H1 (cell line): ENCODE results near the gene VPS26A. TPM values are rescaled to one million over a fixed set of nuclear protein-coding genes. Genes with fewer than 3 reads are reported as not detected.

Source experiments
- CTCF ChIA-PET: fragments of 300-600 bp; sonication (Branson Sonifier 250); formaldehyde crosslinking; loops from one replicate; lab custom pipeline; 2021; ENCODE audit not compliant: partially characterized antibody; lab: Charles Lee
- POLR2A ChIA-PET: fragments of 300-600 bp; sonication (Branson Sonifier 250); formaldehyde crosslinking; loops from one replicate; lab custom pipeline; 2021; ENCODE audit warnings: inconsistent platforms; ENCODE audit not compliant: partially characterized antibody; lab: Charles Lee
- DNase-seq, 2 experiments: peaks; one replicate each; pipeline versions ENCODE4 v3.0.0 to v3.0.0-alpha.2; 2010 to 2022; ENCODE audit warnings: low spot score in 2 of 2, low read depth in 1 of 2, mixed read lengths in 1 of 2
- FAIRE-seq: peaks from 2 replicates; lab custom pipeline; 2011; peaks lifted over from hg19 to GRCh38; lab: Jason Lieb, UNC
- H2AFZ ChIP-seq: 2 replicates; pipeline ENCODE4 v1.8.1; 2012; ENCODE audit warnings: low read length, inconsistent platforms
- H2AK5ac ChIP-seq: 2 replicates; pipeline ENCODE4 v1.6.1; 2013; ENCODE audit warnings: low read depth, low read length
- H2BK120ac ChIP-seq: replicated peaks from 2 replicates; pipeline ENCODE3; 2013; ENCODE audit warnings: low read depth, low read length, inconsistent platforms
- H2BK12ac ChIP-seq: 2 replicates; pipeline ENCODE4 v1.6.1; 2013; ENCODE audit warnings: low read depth, low read length
- H2BK15ac ChIP-seq: 2 replicates; pipeline ENCODE4 v1.6.1; 2013; ENCODE audit warnings: low read length
- H2BK20ac ChIP-seq: 2 replicates; pipeline ENCODE4 v1.6.1; 2013; ENCODE audit warnings: low read length
- H2BK5ac ChIP-seq: 2 replicates; pipeline ENCODE4 v1.6.1; 2013; ENCODE audit warnings: low read depth, low read length
- H3K14ac ChIP-seq: 2 replicates; pipeline ENCODE4 v1.6.1; 2013; ENCODE audit warnings: inconsistent platforms; ENCODE audit not compliant: insufficient read length
- H3K18ac ChIP-seq: 2 replicates; pipeline ENCODE4 v1.6.1; 2013; ENCODE audit warnings: low read length; ENCODE audit errors: extremely low read depth
- H3K23ac ChIP-seq: 2 replicates; pipeline ENCODE4 v1.6.1; 2013; ENCODE audit warnings: inconsistent platforms; ENCODE audit not compliant: insufficient read length
- H3K23me2 ChIP-seq: 2 replicates; pipeline ENCODE4 v1.6.1; 2013; ENCODE audit warnings: low read depth, low read length
- H3K27ac ChIP-seq: 2 replicates; pipeline ENCODE4 v1.6.1; 2011; ENCODE audit warnings: low read depth, low read length, inconsistent platforms
- H3K27me3 ChIP-seq, 4 experiments: replicated peaks in 1 of 4; 1 replicate in 1 of 4; 2 replicates in 3 of 4; pipeline versions ENCODE4 v1.6.1 to v1.8.1; 2011 to 2013; ENCODE audit warnings: low read length in 3 of 4, mild to moderate bottlenecking in 3 of 4, inconsistent platforms in 2 of 4, mixed read lengths in 2 of 4, moderate library complexity in 1 of 4; ENCODE audit not compliant: control insufficient read depth in 3 of 4, insufficient read depth in 3 of 4; ENCODE audit errors: extremely low read depth in 1 of 4
- H3K36me3 ChIP-seq, 4 experiments: 2 replicates each; pipeline versions ENCODE4 v1.6.1 to v1.8.1; 2011 to 2013; ENCODE audit warnings: mild to moderate bottlenecking in 4 of 4, low read length in 3 of 4, moderate library complexity in 2 of 4, control low read depth in 1 of 4, inconsistent platforms in 1 of 4; ENCODE audit not compliant: insufficient read depth in 4 of 4, control insufficient read depth in 2 of 4
- H3K4ac ChIP-seq: replicated peaks from 2 replicates; pipeline ENCODE3; 2013; ENCODE audit warnings: low read length, low read depth, mixed read lengths, inconsistent platforms; ENCODE audit not compliant: insufficient read length
- H3K4me1 ChIP-seq, 4 experiments: replicated peaks in 1 of 4; 1 replicate in 1 of 4; 2 replicates in 3 of 4; pipeline versions ENCODE4 v1.6.1 to v1.8.1; 2011 to 2013; ENCODE audit warnings: low read length in 3 of 4, inconsistent platforms in 2 of 4, mixed read lengths in 1 of 4; ENCODE audit not compliant: insufficient read depth in 4 of 4, control insufficient read depth in 3 of 4
- H3K4me2 ChIP-seq, 2 experiments: 2 replicates each; pipeline versions ENCODE4 v1.6.1 to v1.8.1; 2011 to 2013; ENCODE audit warnings: low read depth in 2 of 2, low read length in 2 of 2, control low read depth in 1 of 2, inconsistent platforms in 1 of 2, mild to moderate bottlenecking in 1 of 2; ENCODE audit not compliant: insufficient read depth in 1 of 2
- H3K4me3 ChIP-seq, 4 experiments: fragments of 200-600, 300-600 bp in 1 of 4; sonication (generic), shearing (Covaris generic), sonication (Bioruptor Twin) in 1 of 4; 2 replicates each; pipeline versions ENCODE4 v1.5.1 to v1.8.1; 2011 to 2016; ENCODE audit warnings: low read length in 4 of 4, low read depth in 3 of 4, control low read depth in 2 of 4, inconsistent platforms in 2 of 4, mild to moderate bottlenecking in 2 of 4, mixed read lengths in 1 of 4, moderate library complexity in 1 of 4; ENCODE audit not compliant: insufficient read depth in 2 of 4; ENCODE audit errors: extremely low read depth in 1 of 4
- H3K56ac ChIP-seq: replicated peaks from 2 replicates; pipeline ENCODE3; 2013; ENCODE audit warnings: low read depth, mild to moderate bottlenecking, mixed read lengths, low read length, inconsistent platforms; ENCODE audit not compliant: insufficient read length
- H3K79me1 ChIP-seq: 2 replicates; pipeline ENCODE4 v1.6.1; 2013; ENCODE audit warnings: low read depth, low read length, control low read depth
- H3K79me2 ChIP-seq, 2 experiments: 2 replicates each; pipeline versions ENCODE4 v1.6.1 to v1.8.1; 2012 to 2013; ENCODE audit warnings: low read length in 2 of 2, mild to moderate bottlenecking in 2 of 2, inconsistent platforms in 1 of 2; ENCODE audit not compliant: insufficient read depth in 2 of 2, control insufficient read depth in 1 of 2
- H3K9ac ChIP-seq, 4 experiments: replicated peaks in 1 of 4; 1 replicate in 1 of 4; 2 replicates in 3 of 4; pipeline versions ENCODE4 v1.6.1 to v1.8.1; 2011 to 2013; ENCODE audit warnings: low read depth in 3 of 4, low read length in 3 of 4, control low read depth in 2 of 4, mild to moderate bottlenecking in 2 of 4, moderate library complexity in 2 of 4, inconsistent platforms in 1 of 4; ENCODE audit errors: extremely low read depth in 1 of 4
- H3K9me3 ChIP-seq, 2 experiments: 2 replicates each; pipeline versions ENCODE4 v1.6.1 to v1.8.1; 2012 to 2013; ENCODE audit warnings: mild to moderate bottlenecking in 2 of 2, moderate library complexity in 2 of 2, control low read depth in 1 of 2, inconsistent platforms in 1 of 2, low read depth in 1 of 2, low read length in 1 of 2, mixed read lengths in 1 of 2; ENCODE audit not compliant: insufficient read depth in 2 of 2
- H4K20me1 ChIP-seq, 2 experiments: replicated peaks in 1 of 2; 2 replicates each; pipeline versions ENCODE3 to v1.8.1; 2011 to 2013; ENCODE audit warnings: inconsistent platforms in 2 of 2, low read length in 2 of 2, mild to moderate bottlenecking in 1 of 2; ENCODE audit not compliant: insufficient read depth in 2 of 2, control insufficient read depth in 1 of 2
- H4K5ac ChIP-seq: 2 replicates; pipeline ENCODE4 v1.6.1; 2013; ENCODE audit warnings: low read length, low read depth, mixed read lengths, inconsistent platforms; ENCODE audit not compliant: insufficient read length
- H4K8ac ChIP-seq: 2 replicates; pipeline ENCODE4 v1.8.0; 2013; ENCODE audit warnings: mild to moderate bottlenecking, moderate library complexity, low read length, inconsistent platforms; ENCODE audit not compliant: insufficient read depth; ENCODE audit errors: extremely low read depth
- H4K91ac ChIP-seq: replicated peaks from 2 replicates; pipeline ENCODE3; 2013; ENCODE audit warnings: low read length, mixed read lengths, inconsistent platforms; ENCODE audit not compliant: insufficient read length
- ASH2L ChIP-seq: fragments of 200-600, 300-600 bp; sonication (generic); IDR thresholded peaks from one replicate; pipeline ENCODE4 v1.7.1; 2017; ENCODE audit warnings: low read length
- CHD2 ChIP-seq: IDR thresholded peaks from 2 replicates; pipeline ENCODE4 v1.6.1; 2012; ENCODE audit warnings: low read length, improper control_type of control experiment
- CTBP2 ChIP-seq: IDR thresholded peaks from 2 replicates; pipeline ENCODE4 v1.7.0; 2011; ENCODE audit warnings: borderline replicate concordance, mild to moderate bottlenecking, moderate library complexity, mixed read lengths, low read length; ENCODE audit not compliant: insufficient read depth, insufficient read length
- EGR1 ChIP-seq: IDR thresholded peaks from 2 replicates; pipeline ENCODE4 v1.6.1; 2011; ENCODE audit warnings: low read depth, low read length, borderline replicate concordance
- GABPA ChIP-seq: IDR thresholded peaks from 2 replicates; pipeline ENCODE4 v1.6.1; 2011; ENCODE audit warnings: mild to moderate bottlenecking, low read length, moderate library complexity, borderline replicate concordance; ENCODE audit not compliant: insufficient read depth
- GTF2F1 ChIP-seq: IDR thresholded peaks from 2 replicates; pipeline ENCODE4 v1.6.1; 2012; ENCODE audit warnings: low read depth, low read length, improper control_type of control experiment, borderline replicate concordance
- HDAC6 ChIP-seq: IDR thresholded peaks from one replicate; pipeline ENCODE4 v1.7.1; 2012; ENCODE audit warnings: low read depth, mild to moderate bottlenecking, inconsistent platforms, low read length, moderate library complexity
- KDM1A ChIP-seq: fragments of 200-600, 300-600 bp; sonication (generic); IDR thresholded peaks from 2 replicates; pipeline ENCODE4 v1.7.1; 2016; ENCODE audit warnings: mild to moderate bottlenecking, low read length, borderline replicate concordance
- KDM4A ChIP-seq: IDR thresholded peaks from one replicate; pipeline ENCODE4 v1.7.1; 2012; ENCODE audit warnings: low read depth, mild to moderate bottlenecking, moderate library complexity, low read length, inconsistent platforms; ENCODE audit not compliant: severe bottlenecking
- MAFK ChIP-seq: IDR thresholded peaks from 2 replicates; pipeline ENCODE4 v1.6.1; 2012; ENCODE audit warnings: low read depth, mild to moderate bottlenecking, improper control_type of control experiment, low read length
- POLR2A ChIP-seq, 2 experiments: IDR thresholded peaks; 1 replicate in 1 of 2; 2 replicates in 1 of 2; pipeline ENCODE4 v1.6.1; 2011; ENCODE audit warnings: low read depth in 2 of 2, low read length in 2 of 2, mild to moderate bottlenecking in 2 of 2; ENCODE audit errors: control extremely low read depth in 1 of 2
- RBBP5 ChIP-seq: IDR thresholded peaks from 2 replicates; pipeline ENCODE4 v1.7.1; 2012; ENCODE audit warnings: low read depth, mild to moderate bottlenecking, inconsistent platforms, low read length, moderate library complexity, borderline replicate concordance
- RFX5 ChIP-seq: IDR thresholded peaks from 2 replicates; pipeline ENCODE4 v1.6.1; 2011; ENCODE audit warnings: low read depth, low read length, improper control_type of control experiment, borderline replicate concordance
- SP4 ChIP-seq: IDR thresholded peaks from 2 replicates; pipeline ENCODE4 v1.6.1; 2012; ENCODE audit warnings: low read length, inconsistent platforms
- TAF1 ChIP-seq: IDR thresholded peaks from 2 replicates; pipeline ENCODE4 v1.6.1; 2011; ENCODE audit warnings: mild to moderate bottlenecking, low read depth, low read length
- WGBS, 2 experiments: shearing (Covaris generic) in 1 of 2; methylation state at CpG; one replicate each; pipeline versions ENCODE4 v1.1.6 to v1.1.7; 2013 to 2015; ENCODE audit warnings: low lambda C conversion rate in 2 of 2, mixed read lengths in 2 of 2, inconsistent platforms in 1 of 2, low coverage in 1 of 2, missing lambda C conversion rate in 1 of 2; ENCODE audit not compliant: insufficient replicate concordance in 2 of 2, insufficient coverage in 1 of 2, insufficient read length in 1 of 2; ENCODE audit errors: extremely low coverage in 1 of 2, missing lambda C conversion rate in 1 of 2; 5-methylcytosine and 5-hydroxymethylcytosine counted together
- polyA plus RNA-seq, 7 experiments: library from polyadenylated mRNA; depleted of rRNA in 3 of 7; stranded (reverse) in 5 of 7; unstranded in 2 of 7; fragments of >200 nt in 5 of 7; fragments of 200-250 nt in 2 of 7; gene quantifications; 1 replicate in 5 of 7; 2 replicates in 1 of 7; 4 replicates in 1 of 7; pipeline versions ENCODE4 v1.2.1 to v1.2.3, GENCODE V29; 2011 to 2013; ENCODE audit warnings: missing spikeins in 2 of 7, mixed read lengths in 2 of 7
- total RNA-seq: library from RNA; stranded (reverse); fragmentation: NEBNext Ultra II Directional; extraction: Animal tissue kit (Norgen Biotek cat#: 25700); gene quantifications from 2 replicates; pipeline ENCODE4 v1.2.1, GENCODE V29; 2021

The VPS26A gene
- total and polyA plus RNA-seq, 2 of the 8 experiments (the other 6 are each of a cell fraction or from before 2014, with no cell fraction given) = 10.7 to 44.8 TPM

- no peaks in the 10 kb centered on the region for H3K23me2 ChIP-seq
- DNase-seq = no peak
- WGBS, 2 experiments = 76% methylated on average over 11 of the region's 11 CpGs; no CpG with 5 or more reads in 1 of the 2 experiments
- H3K27me3 ChIP-seq = no peaks in the 10 kb centered on the region
- ChIA-PET POLR2A (no interaction called here), CTCF (interaction anchor here (0.7 to 1.5 kb wide), 6 partner anchors 67 to 379 kb away, joined by 3 to 6 read pairs (median 3); no protein-coding TSS in a partner anchor)
- H4K91ac ChIP-seq = no peak overlapping the region
- no peak overlapping the region for H2BK15ac ChIP-seq
- no peak for FAIRE-seq
- H2BK120ac ChIP-seq = no peak overlapping the region
- no peak overlapping the region for H2AFZ ChIP-seq
- no peak overlapping the region for H3K4ac ChIP-seq
- no peaks in the 10 kb centered on the region for H4K20me1 ChIP-seq
- H3K9ac ChIP-seq = no peak overlapping the region
- no peaks in the 10 kb centered on the region for H3K79me1 ChIP-seq
- H2BK20ac ChIP-seq = no peak overlapping the region
- no peaks in the 10 kb centered on the region for H3K9me3 ChIP-seq
- no peak overlapping the region for H3K4me3 ChIP-seq
- H3K27ac ChIP-seq = no peak overlapping the region
- H2BK12ac ChIP-seq = no peak overlapping the region; the same call in 1 of the 2 replicates
- H3K4me1 ChIP-seq = no peaks in the 10 kb centered on the region
- H3K36me3 ChIP-seq = no peaks in the 10 kb centered on the region
- H3K23ac ChIP-seq = no peak overlapping the region
- H3K4me2 ChIP-seq = no peak overlapping the region
- H2AK5ac ChIP-seq = no peak overlapping the region
- no peak overlapping the region for H3K14ac ChIP-seq
- no peak overlapping the region for H4K5ac ChIP-seq
- H2BK5ac ChIP-seq = no peak overlapping the region
- H3K56ac ChIP-seq = no peak overlapping the region
- H3K18ac ChIP-seq = no peak overlapping the region
- no peak overlapping the region for H4K8ac ChIP-seq
- no peaks in the 10 kb centered on the region for H3K79me2 ChIP-seq
- TF ChIP-seq GABPA (no peak), ASH2L (no peak), KDM4A (no peak), HDAC6 (no peak), CHD2 (no peak), MAFK (no peak), KDM1A (no peak), RBBP5 (no peak), CTBP2 (no peak), POLR2A (IDR thresholded peaks at IDR 0.05; ENCODE audit: control extremely low read depth in 1 of 2, low read depth in 2 of 2, low read length in 2 of 2) (no peak), EGR1 (no peak), TAF1 (no peak), GTF2F1 (no peak), SP4 (no peak), RFX5 (no peak)
Observed at GRCh38 chr10:69216577-69217118, 92.7 kb downstream of the VPS26A start.
